B cell (primary cell): Measurements from ENCODE around the gene OR2F2.

Source experiments
- EZH2 ChIP-seq: IDR thresholded peaks from 2 replicates; pipeline ENCODE4 v1.6.1; 2012; ENCODE audit warnings: borderline replicate concordance, low read depth, mild to moderate bottlenecking, moderate library complexity, low read length; ENCODE audit not compliant: insufficient read depth, poor library complexity, severe bottlenecking
- TF ChIP-seq, protein P1 (sequence below): fragments of 200-600 bp; IDR thresholded peaks from one replicate; pipeline ENCODE4 v1.8.0; 2022; ENCODE audit warnings: antibody characterized with exemption, mild to moderate bottlenecking

DNA sequence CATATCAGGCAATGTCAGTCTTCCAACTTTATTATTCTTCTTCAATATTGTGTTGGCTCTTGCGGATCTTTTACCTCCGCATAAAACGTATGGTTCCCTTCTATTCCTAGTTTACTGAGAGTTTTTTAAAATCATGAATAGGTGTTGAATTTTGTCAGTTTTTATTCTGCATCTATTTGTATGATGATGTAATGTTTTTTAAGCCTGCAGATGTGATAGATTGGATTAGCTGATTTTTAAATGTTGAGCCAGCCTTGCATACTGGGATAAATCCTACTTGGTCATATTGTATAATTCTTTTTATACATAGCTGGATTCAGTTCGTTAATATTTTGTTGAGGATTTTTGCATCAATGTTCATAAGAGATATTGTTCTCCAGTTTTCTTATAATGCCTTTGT, 10.4 kb downstream of the OR2F2 start:
- TF ChIP-seq, protein P1, sequence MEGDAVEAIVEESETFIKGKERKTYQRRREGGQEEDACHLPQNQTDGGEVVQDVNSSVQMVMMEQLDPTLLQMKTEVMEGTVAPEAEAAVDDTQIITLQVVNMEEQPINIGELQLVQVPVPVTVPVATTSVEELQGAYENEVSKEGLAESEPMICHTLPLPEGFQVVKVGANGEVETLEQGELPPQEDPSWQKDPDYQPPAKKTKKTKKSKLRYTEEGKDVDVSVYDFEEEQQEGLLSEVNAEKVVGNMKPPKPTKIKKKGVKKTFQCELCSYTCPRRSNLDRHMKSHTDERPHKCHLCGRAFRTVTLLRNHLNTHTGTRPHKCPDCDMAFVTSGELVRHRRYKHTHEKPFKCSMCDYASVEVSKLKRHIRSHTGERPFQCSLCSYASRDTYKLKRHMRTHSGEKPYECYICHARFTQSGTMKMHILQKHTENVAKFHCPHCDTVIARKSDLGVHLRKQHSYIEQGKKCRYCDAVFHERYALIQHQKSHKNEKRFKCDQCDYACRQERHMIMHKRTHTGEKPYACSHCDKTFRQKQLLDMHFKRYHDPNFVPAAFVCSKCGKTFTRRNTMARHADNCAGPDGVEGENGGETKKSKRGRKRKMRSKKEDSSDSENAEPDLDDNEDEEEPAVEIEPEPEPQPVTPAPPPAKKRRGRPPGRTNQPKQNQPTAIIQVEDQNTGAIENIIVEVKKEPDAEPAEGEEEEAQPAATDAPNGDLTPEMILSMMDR, result no peak
- no peak for TF ChIP-seq EZH2
